Measurements from ENCODE around the gene ZNF451. TPM values are rescaled to one million over a fixed set of nuclear protein-coding genes. Genes with fewer than 3 reads are reported as not detected.

ZNF451 gene
- total RNA-seq, 1 donor from 2014 or later: 25.5 TPM

DNA sequence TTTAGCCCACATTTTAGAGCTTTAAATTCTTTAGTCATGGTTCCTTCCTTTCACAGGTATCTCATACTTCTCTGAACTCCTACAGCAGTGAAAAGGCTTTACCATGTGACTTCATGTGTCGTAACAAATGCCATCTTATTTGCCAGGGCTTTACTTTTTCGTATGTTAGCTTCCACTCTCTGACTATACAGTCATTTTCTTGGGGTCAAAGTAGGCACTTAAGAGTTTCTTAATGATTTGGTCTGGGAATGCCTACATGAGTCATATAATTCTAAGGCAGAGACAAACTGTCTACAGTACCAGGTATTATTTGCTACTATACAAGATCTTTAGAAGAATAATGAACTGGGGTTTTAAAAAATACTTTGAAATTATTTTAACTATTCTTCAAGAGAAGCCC lies 117.2 kb downstream of the ZNF451 start:
- TF ChIP-seq, protein P1, sequence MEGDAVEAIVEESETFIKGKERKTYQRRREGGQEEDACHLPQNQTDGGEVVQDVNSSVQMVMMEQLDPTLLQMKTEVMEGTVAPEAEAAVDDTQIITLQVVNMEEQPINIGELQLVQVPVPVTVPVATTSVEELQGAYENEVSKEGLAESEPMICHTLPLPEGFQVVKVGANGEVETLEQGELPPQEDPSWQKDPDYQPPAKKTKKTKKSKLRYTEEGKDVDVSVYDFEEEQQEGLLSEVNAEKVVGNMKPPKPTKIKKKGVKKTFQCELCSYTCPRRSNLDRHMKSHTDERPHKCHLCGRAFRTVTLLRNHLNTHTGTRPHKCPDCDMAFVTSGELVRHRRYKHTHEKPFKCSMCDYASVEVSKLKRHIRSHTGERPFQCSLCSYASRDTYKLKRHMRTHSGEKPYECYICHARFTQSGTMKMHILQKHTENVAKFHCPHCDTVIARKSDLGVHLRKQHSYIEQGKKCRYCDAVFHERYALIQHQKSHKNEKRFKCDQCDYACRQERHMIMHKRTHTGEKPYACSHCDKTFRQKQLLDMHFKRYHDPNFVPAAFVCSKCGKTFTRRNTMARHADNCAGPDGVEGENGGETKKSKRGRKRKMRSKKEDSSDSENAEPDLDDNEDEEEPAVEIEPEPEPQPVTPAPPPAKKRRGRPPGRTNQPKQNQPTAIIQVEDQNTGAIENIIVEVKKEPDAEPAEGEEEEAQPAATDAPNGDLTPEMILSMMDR (IDR thresholded peaks at IDR 0.05; ENCODE audit: borderline replicate concordance): no peak
- intact Hi-C loops (cut with micrococcal nuclease): no loop called here
- Histone ChIP-seq H3K36me3 (no peaks in the 10 kb centered on the region), H3K27ac (replicated peaks) (no peak overlapping the region), H3K4me3 (no peak overlapping the region), H3K4me1 (no peaks in the 10 kb centered on the region), H3K9me3 (replicated peaks) (no peaks in the 10 kb centered on the region), H3K27me3 (ENCODE audit: low read depth) (no peaks in the 10 kb centered on the region)
- DNase-seq: no peak

DNA sequence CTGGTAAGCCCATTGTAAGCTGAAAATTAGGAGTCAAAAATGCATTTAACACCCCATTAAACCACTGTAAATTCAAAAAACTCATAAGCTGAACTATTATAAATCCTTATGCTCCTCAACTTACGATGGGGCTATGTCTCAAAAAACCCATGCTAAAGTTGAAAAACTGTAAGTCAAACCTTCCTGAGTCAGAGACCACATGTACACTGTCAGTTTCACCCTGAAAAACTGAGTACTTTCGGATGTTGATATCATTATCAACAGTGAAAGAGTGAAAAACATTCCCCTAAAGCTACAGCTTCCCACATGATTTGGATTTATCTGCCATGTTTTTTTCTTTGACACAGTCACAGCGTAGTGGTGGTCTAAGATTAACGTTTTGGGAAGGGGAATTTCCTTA lies 117.9 kb downstream of the ZNF451 start:
- Histone ChIP-seq H3K4me3 (no peak overlapping the region), H3K27ac (replicated peaks) (no peak overlapping the region), H3K9me3 (replicated peaks) (no peaks in the 10 kb centered on the region), H3K36me3 (no peaks in the 10 kb centered on the region), H3K27me3 (ENCODE audit: low read depth) (no peaks in the 10 kb centered on the region), H3K4me1 (no peaks in the 10 kb centered on the region)
- intact Hi-C loops (cut with micrococcal nuclease): no loop called here
- DNase-seq: no peak
- TF ChIP-seq, protein P1 (IDR thresholded peaks at IDR 0.05; ENCODE audit: borderline replicate concordance): no peak

DNA sequence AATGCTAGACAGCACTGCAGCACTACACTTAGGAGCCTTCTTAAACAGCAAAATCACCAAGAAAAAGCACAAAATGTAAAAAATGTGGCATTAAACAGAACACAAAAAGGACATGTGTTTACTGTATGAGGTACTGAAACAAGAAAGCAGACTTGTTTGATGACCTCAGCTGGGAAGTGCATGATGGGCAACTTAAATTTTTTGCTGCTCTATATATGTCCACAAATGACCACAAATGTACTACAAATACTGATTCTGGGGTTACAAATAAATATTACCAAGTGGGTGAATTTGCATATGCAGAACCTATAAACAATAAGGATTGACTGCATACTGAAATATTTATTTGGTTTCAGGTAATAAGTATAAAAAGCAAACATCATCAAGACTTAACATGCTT lies 119.0 kb downstream of the ZNF451 start:
- TF ChIP-seq, protein P1 (IDR thresholded peaks at IDR 0.05; ENCODE audit: borderline replicate concordance): no peak
- no peaks in the 10 kb centered on the region for H3K27me3 ChIP-seq (ENCODE audit: low read depth)
- H3K9me3 ChIP-seq (replicated peaks): no peaks in the 10 kb centered on the region
- no peak for DNase-seq
- H3K27ac ChIP-seq (replicated peaks): no peak overlapping the region
- no peaks in the 10 kb centered on the region for H3K4me1 ChIP-seq
- no peak overlapping the region for H3K4me3 ChIP-seq
- intact Hi-C loops (cut with micrococcal nuclease): no loop called here
- H3K36me3 ChIP-seq: no peaks in the 10 kb centered on the region

DNA sequence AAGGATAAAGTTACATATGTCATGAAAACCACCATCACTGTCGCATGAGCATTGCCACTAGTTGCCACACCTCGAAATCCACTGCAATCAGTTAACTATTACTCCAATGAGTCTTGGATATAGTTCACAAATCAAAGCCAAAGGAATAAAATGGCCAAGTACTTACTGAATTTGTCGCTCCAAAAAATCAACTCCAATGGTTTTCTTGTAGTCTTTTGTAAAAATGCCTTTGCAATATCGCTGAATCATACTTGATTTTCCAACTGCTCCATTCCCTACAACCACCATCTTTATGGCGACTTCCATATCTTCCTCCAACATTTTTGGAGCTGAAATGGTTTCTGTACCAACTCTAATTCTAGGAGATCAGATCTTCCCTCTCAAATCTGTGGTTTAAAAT lies 120.1 kb downstream of the ZNF451 start:
- Histone ChIP-seq H3K36me3 (no peaks in the 10 kb centered on the region), H3K4me1 (no peaks in the 10 kb centered on the region), H3K27me3 (ENCODE audit: low read depth) (no peaks in the 10 kb centered on the region), H3K27ac (replicated peaks) (no peak overlapping the region), H3K9me3 (replicated peaks) (no peaks in the 10 kb centered on the region), H3K4me3 (no peak overlapping the region)
- TF ChIP-seq, protein P1 (IDR thresholded peaks at IDR 0.05; ENCODE audit: borderline replicate concordance): no peak
- intact Hi-C loops (cut with micrococcal nuclease): no loop called here
- no peak for DNase-seq

DNA sequence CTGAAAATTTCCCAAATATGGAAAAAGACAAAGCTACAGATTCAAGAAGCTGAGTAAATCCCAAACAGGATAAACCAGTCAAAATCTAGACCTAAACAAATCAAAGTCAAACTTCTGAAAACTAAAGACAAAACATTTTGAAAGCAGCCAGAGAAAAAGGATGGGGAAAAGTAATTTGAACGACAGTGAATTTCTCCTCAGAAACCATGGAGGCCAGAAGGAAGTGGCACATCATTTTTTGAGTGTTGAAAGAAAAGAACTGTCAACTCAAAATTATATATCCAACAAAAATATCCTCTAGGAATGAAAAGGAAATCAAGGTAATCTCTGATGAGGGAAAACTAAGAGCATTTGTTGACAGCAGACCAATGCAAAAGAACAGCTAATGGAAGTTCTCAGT lies 125.3 kb downstream of the ZNF451 start:
- no peak overlapping the region for H3K27ac ChIP-seq (replicated peaks)
- H3K4me1 ChIP-seq: no peaks in the 10 kb centered on the region
- intact Hi-C loops (cut with micrococcal nuclease): no loop called here

More for the DNA sequence above, 125.3 kb downstream of the ZNF451 start:
- Histone ChIP-seq H3K27me3 (ENCODE audit: low read depth) (no peaks in the 10 kb centered on the region), H3K9me3 (replicated peaks) (no peaks in the 10 kb centered on the region), H3K4me3 (no peak overlapping the region), H3K36me3 (no peaks in the 10 kb centered on the region)
- DNase-seq: no peak
- TF ChIP-seq, protein P1 (IDR thresholded peaks at IDR 0.05; ENCODE audit: borderline replicate concordance): no peak
